ENCODE results near the gene EPDR1. TPM values are rescaled to one million over a fixed set of nuclear protein-coding genes. Genes with fewer than 3 reads are reported as not detected.

EPDR1 gene
- total and polyA plus RNA-seq, 2 of the 4 experiments (the other 2 are of a cell fraction), result under 0.01 to 0.09 TPM

GRCh38 chr7:37988721-37989650, 68.5 kb downstream of the EPDR1 start (continued):
- TF ChIP-seq RAD21 (IDR thresholded peaks at IDR 0.05; ENCODE audit: low read length), result no peak

GRCh38 chr7:37990337-37990736, 69.9 kb downstream of the EPDR1 start:
- Histone ChIP-seq H3K23ac (ENCODE audit: low read depth, low read length) (no peak overlapping the region), H3K36me3 (ENCODE audit: control insufficient read depth, insufficient read depth, low read length) (no peaks in the 10 kb centered on the region), H3K14ac (replicated peaks; ENCODE audit: low read depth, low read length) (no peak overlapping the region), H3K4ac (ENCODE audit: low read depth, low read length) (no peak overlapping the region), H4K20me1 (ENCODE audit: insufficient read depth, low read length) (no peaks in the 10 kb centered on the region), H3K9ac (ENCODE audit: low read depth, low read length) (no peak overlapping the region), H2BK15ac (ENCODE audit: low read depth, low read length) (no peak overlapping the region), H4K5ac (ENCODE audit: low read depth, low read length) (no peak overlapping the region), H2AK5ac (ENCODE audit: low read depth, low read length) (no peak overlapping the region), H3K4me2 (ENCODE audit: low read depth, low read length) (no peak overlapping the region), H2BK120ac (ENCODE audit: low read depth, low read length) (no peak overlapping the region), H3K4me3 (ENCODE audit: insufficient read depth, low read depth, low read length) (no peak overlapping the region), H3K4me1 (ENCODE audit: control insufficient read depth, insufficient read depth, low read length) (no peaks in the 10 kb centered on the region), H2BK20ac (ENCODE audit: low read depth, low read length) (no peak overlapping the region), H4K91ac (ENCODE audit: insufficient read depth, low read depth, low read length) (no peak overlapping the region), H3K9me3 (ENCODE audit: control insufficient read depth, insufficient read depth, low read length) (peaks cover 8% of the 10 kb centered on the region), H2AK9ac (replicated peaks; ENCODE audit: low read depth, low read length, poor library complexity) (no peak overlapping the region), H4K8ac (ENCODE audit: low read depth in 2 of 2, low read length in 2 of 2) (no peak overlapping the region), H3K27ac (ENCODE audit: insufficient read depth, low read length) (no peak overlapping the region), H3K79me1 (ENCODE audit: low read depth in 1 of 2, low read length in 2 of 2) (no peaks in the 10 kb centered on the region), H3K56ac (ENCODE audit: extremely low read depth, insufficient read depth, low read length) (no peak overlapping the region), H3K18ac (ENCODE audit: low read depth, low read length) (no peak overlapping the region), H2AFZ (replicated peaks; ENCODE audit: low read length, poor library complexity) (no peak overlapping the region), H3K27me3 (ENCODE audit: control insufficient read depth, insufficient read depth, low read length) (no peaks in the 10 kb centered on the region), H2BK5ac (ENCODE audit: low read depth, low read length, poor library complexity, severe bottlenecking) (no peak overlapping the region), H3K9me1 (ENCODE audit: insufficient read depth, low read length) (no peaks in the 10 kb centered on the region)
- dilution Hi-C loops (cut with HindIII; ENCODE audit: low sequenced_read_pairs, unreplicated experiment) (no loop called here), intact Hi-C loops (cut with micrococcal nuclease) (no loop called here), in situ Hi-C loops (cut with MboI; ENCODE audit: low sequenced_read_pairs) (no loop called here)
- no peak for DNase-seq
- no CpG with 5 or more reads among the region's 3 CpGs for WGBS, 2 experiments (ENCODE audit: extremely low coverage in 2 of 2, insufficient read length in 1 of 2)
- ChIA-PET CTCF (no interaction called here), POLR2A (ENCODE audit: unreplicated experiment) (no interaction called here)
- ATAC-seq (ENCODE audit: low read depth), result no peak
- no TSS peak for BruUV-seq (replicated peaks)
- TF ChIP-seq NFE2L2 (IDR thresholded peaks at IDR 0.05; ENCODE audit: low read depth, low read length), result no peak
- no peak for TF ChIP-seq MAZ (IDR thresholded peaks at IDR 0.05; ENCODE audit: borderline replicate concordance, low read depth, low read length)
- TF ChIP-seq POLR2A (IDR thresholded peaks at IDR 0.05; ENCODE audit: low read depth, low read length), result no peak
- TF ChIP-seq ELK1 (IDR thresholded peaks at IDR 0.05; ENCODE audit: borderline replicate concordance, low read depth, low read length), result no peak
- no peak for TF ChIP-seq RAD21 (IDR thresholded peaks at IDR 0.05; ENCODE audit: low read length)
- no peak for TF ChIP-seq MAFK (IDR thresholded peaks at IDR 0.05; ENCODE audit: low read depth, low read length)
- no peak for TF ChIP-seq FOS (IDR thresholded peaks at IDR 0.05; ENCODE audit: low read depth, low read length)
- TF ChIP-seq USF2 (IDR thresholded peaks at IDR 0.05; ENCODE audit: low read depth, low read length), result no peak
- TF ChIP-seq RFX5 (IDR thresholded peaks at IDR 0.05; ENCODE audit: low read depth, low read length), result no peak
- no peak for TF ChIP-seq SMC3 (IDR thresholded peaks at IDR 0.05; ENCODE audit: low read depth, low read length)
- TF ChIP-seq BHLHE40 (IDR thresholded peaks at IDR 0.05; ENCODE audit: low read depth, low read length), result no peak
- no peak for TF ChIP-seq CTCF (conservative IDR thresholded peaks at IDR 0.05; ENCODE audit: low read depth, low read length)
- no peak for TF ChIP-seq RCOR1 (IDR thresholded peaks at IDR 0.05; ENCODE audit: insufficient replicate concordance, low read length)
